ENCODE measurements around the gene REX1BD.

DNA sequence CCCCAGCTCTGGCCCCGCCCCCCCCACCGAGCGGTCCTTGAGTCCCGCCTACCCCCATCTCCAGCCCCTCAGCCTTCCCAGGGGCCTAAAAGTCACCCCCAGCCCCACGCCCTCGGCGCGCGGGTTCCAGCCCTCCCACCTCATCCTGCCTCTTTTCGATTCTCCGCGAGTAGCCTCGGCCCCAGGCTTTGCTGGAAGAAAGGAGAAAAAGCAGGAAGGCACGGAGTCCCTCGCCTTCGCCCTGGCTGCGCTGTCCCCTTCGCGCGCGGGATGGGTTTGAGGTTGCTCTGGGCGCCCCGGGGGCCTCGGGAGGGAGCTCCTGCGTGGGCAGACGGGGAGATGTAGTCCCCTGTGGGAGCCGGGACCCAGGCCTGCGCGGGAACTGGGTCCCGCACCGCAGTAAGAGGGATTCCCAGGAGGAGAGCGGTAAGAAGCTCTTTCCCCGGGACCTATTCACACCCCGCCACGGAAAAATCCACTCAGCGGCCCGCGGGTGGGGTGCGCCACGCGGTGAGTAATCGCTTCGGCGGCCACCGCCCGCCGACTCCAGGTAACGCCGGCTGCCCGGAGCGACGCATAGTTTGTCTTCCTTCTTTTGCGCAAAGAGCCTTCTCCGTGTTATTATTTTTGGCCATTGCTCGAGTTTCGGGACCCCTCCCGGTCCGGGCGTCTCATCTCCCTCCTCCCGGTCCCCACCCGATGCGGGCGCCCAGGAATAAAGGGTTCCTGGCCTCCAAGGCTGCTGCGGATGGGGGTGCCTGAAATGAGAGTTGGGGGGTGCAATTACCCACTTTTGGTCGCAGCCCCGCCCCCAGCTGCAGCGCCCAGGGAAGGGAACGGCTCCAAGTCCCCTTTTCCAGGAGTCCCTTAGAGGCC is 18.9 kb downstream of the REX1BD start:
- TF ChIP-seq, protein P1, sequence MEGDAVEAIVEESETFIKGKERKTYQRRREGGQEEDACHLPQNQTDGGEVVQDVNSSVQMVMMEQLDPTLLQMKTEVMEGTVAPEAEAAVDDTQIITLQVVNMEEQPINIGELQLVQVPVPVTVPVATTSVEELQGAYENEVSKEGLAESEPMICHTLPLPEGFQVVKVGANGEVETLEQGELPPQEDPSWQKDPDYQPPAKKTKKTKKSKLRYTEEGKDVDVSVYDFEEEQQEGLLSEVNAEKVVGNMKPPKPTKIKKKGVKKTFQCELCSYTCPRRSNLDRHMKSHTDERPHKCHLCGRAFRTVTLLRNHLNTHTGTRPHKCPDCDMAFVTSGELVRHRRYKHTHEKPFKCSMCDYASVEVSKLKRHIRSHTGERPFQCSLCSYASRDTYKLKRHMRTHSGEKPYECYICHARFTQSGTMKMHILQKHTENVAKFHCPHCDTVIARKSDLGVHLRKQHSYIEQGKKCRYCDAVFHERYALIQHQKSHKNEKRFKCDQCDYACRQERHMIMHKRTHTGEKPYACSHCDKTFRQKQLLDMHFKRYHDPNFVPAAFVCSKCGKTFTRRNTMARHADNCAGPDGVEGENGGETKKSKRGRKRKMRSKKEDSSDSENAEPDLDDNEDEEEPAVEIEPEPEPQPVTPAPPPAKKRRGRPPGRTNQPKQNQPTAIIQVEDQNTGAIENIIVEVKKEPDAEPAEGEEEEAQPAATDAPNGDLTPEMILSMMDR (IDR thresholded peaks at IDR 0.05; ENCODE audit: insufficient read depth, low read length), result no peak
- TF ChIP-seq, protein P2, sequence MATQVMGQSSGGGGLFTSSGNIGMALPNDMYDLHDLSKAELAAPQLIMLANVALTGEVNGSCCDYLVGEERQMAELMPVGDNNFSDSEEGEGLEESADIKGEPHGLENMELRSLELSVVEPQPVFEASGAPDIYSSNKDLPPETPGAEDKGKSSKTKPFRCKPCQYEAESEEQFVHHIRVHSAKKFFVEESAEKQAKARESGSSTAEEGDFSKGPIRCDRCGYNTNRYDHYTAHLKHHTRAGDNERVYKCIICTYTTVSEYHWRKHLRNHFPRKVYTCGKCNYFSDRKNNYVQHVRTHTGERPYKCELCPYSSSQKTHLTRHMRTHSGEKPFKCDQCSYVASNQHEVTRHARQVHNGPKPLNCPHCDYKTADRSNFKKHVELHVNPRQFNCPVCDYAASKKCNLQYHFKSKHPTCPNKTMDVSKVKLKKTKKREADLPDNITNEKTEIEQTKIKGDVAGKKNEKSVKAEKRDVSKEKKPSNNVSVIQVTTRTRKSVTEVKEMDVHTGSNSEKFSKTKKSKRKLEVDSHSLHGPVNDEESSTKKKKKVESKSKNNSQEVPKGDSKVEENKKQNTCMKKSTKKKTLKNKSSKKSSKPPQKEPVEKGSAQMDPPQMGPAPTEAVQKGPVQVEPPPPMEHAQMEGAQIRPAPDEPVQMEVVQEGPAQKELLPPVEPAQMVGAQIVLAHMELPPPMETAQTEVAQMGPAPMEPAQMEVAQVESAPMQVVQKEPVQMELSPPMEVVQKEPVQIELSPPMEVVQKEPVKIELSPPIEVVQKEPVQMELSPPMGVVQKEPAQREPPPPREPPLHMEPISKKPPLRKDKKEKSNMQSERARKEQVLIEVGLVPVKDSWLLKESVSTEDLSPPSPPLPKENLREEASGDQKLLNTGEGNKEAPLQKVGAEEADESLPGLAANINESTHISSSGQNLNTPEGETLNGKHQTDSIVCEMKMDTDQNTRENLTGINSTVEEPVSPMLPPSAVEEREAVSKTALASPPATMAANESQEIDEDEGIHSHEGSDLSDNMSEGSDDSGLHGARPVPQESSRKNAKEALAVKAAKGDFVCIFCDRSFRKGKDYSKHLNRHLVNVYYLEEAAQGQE (IDR thresholded peaks at IDR 0.05; ENCODE audit: insufficient replicate concordance, low read depth), result no peak
- TF ChIP-seq POLR2AphosphoS5 (IDR thresholded peaks at IDR 0.05; ENCODE audit: low read depth), result no peak
- no peak for TF ChIP-seq SPI1 (IDR thresholded peaks at IDR 0.05; ENCODE audit: borderline replicate concordance, low read depth)
- no peak for TF ChIP-seq GABPA (IDR thresholded peaks at IDR 0.05; ENCODE audit: low read depth)

Measured in HL-60 (cell line).